Measurements from ENCODE around the gene TEX26. TPM values are rescaled to one million over a fixed set of nuclear protein-coding genes. Genes with fewer than 3 reads are reported as not detected.

Gene TEX26
- polyA plus RNA-seq, 2 of the 4 experiments (the other 2 are of a cell fraction): not detected

- peak overlapping the region in 1 of 2 experiments; percentile 73; a peak in 3 of 6 replicates for H3K27ac ChIP-seq
- ChIA-PET CTCF (no interaction called here), POLR2A (no interaction called here)
- peak overlapping the region; percentile 84 for H3K4me2 ChIP-seq
- 100% methylated on average over 4 of the region's 60 CpGs for whole genome bisulfite sequencing (ENCODE audit: missing lambda C conversion rate)
- FAIRE-seq (no peak), DNase-seq (ENCODE audit: low read depth in 1 of 2, low spot score in 1 of 2) (no peak), ATAC-seq (peak in 1 of 2 experiments; percentile 44; a peak in 3 of 6 replicates)
- peak overlapping the region; percentile 40 for H3K4me3 ChIP-seq
- no peak for TF ChIP-seq NFE2L2 (conservative IDR thresholded peaks at IDR 0.05; ENCODE audit: low read length)
- TF ChIP-seq HOXB5 (CRISPR knock-in tag; IDR thresholded peaks at IDR 0.05): no peak
- no peak for TF ChIP-seq CHD2 (IDR thresholded peaks at IDR 0.05; ENCODE audit: low read length, partially characterized antibody)
- TF ChIP-seq BHLHE40 (IDR thresholded peaks at IDR 0.05; ENCODE audit: low read depth, low read length): no peak
- TF ChIP-seq JUN (IDR thresholded peaks at IDR 0.05): no peak
- TF ChIP-seq MYC (IDR thresholded peaks at IDR 0.05; ENCODE audit: borderline replicate concordance, low read length): no peak
- no peak for TF ChIP-seq NR3C1 (IDR thresholded peaks at IDR 0.05)
- no peak for TF ChIP-seq JUNB (IDR thresholded peaks at IDR 0.05)
- TF ChIP-seq REST (IDR thresholded peaks at IDR 0.05): no peak
- TF ChIP-seq EP300 (IDR thresholded peaks at IDR 0.05): no peak
- no peak for TF ChIP-seq PHF8 (IDR thresholded peaks at IDR 0.05; ENCODE audit: borderline replicate concordance, low read depth)
- no peak for TF ChIP-seq ZC3H11A (IDR thresholded peaks at IDR 0.05)
- no peak for TF ChIP-seq E2F6 (IDR thresholded peaks at IDR 0.05; ENCODE audit: borderline replicate concordance, low read depth)
- no peaks in the 10 kb centered on the region for H3K4me1 ChIP-seq
- H3K9me3 ChIP-seq: no peaks in the 10 kb centered on the region
Observed at GRCh38 chr13:30906411-30907051, 25.9 kb upstream of the TEX26 start.

- H3K4me2 ChIP-seq: no peak overlapping the region
- ATAC-seq (no peak), DNase-seq (ENCODE audit: low read depth in 1 of 2, low spot score in 1 of 2) (no peak), FAIRE-seq (no peak)
- H3K27ac ChIP-seq: no peak overlapping the region
- WGBS (ENCODE audit: missing lambda C conversion rate): 75% methylated on average over 8 of the region's 10 CpGs
- H3K9me3 ChIP-seq: no peaks in the 10 kb centered on the region
- ChIA-PET POLR2A (no interaction called here), CTCF (no interaction called here)
- no peak overlapping the region for H3K4me3 ChIP-seq
- no peaks in the 10 kb centered on the region for H3K4me1 ChIP-seq
- TF ChIP-seq NPAS2 (CRISPR knock-in tag; IDR thresholded peaks at IDR 0.05; ENCODE audit: borderline replicate concordance) (no peak), BCL3 (IDR thresholded peaks at IDR 0.05) (no peak), FOSB (CRISPR knock-in tag; IDR thresholded peaks at IDR 0.05) (no peak), SREBF2 (IDR thresholded peaks at IDR 0.05) (no peak), MYC (IDR thresholded peaks at IDR 0.05; ENCODE audit: borderline replicate concordance, low read length) (no peak), FOXS1 (CRISPR knock-in tag; IDR thresholded peaks at IDR 0.05) (no peak), ZC3H11A (IDR thresholded peaks at IDR 0.05) (no peak), MAFK (IDR thresholded peaks at IDR 0.05; ENCODE audit: partially characterized antibody) (no peak), NR3C1 (IDR thresholded peaks at IDR 0.05) (no peak)
Observed at GRCh38 chr13:30907121-30907861, 25.2 kb upstream of the TEX26 start.

Data from A549 (cell line).